ENCODE data around the gene ATP8B4. TPM values are rescaled to one million over a fixed set of nuclear protein-coding genes. Genes with fewer than 3 reads are reported as not detected.

Gene ATP8B4
- total and polyA plus RNA-seq, 5 donors from 2014 or later = 2.8 TPM; not detected in 4

- Mint-ChIP-seq H3K36me3 (no peaks in the 10 kb centered on the region), H3K9me3 (no peaks in the 10 kb centered on the region), H3K27me3 (peaks cover 13% of the 10 kb centered on the region), H3K27ac (no peak overlapping the region), H3K4me1 (peaks cover 0 to 3% (median 0%) of the 10 kb centered on the region in 4 donors), H3K4me3 (no peak overlapping the region)
- Histone ChIP-seq H3K4me1 (ENCODE audit: control insufficient read depth, insufficient read depth, low read length, poor library complexity, severe bottlenecking) (no peaks in the 10 kb centered on the region), H3K4me3 (ENCODE audit: low read depth, low read length) (no peak overlapping the region), H3K36me3 (ENCODE audit: control insufficient read depth, insufficient read depth, low read length) (no peaks in the 10 kb centered on the region), H3K9me3 (ENCODE audit: control insufficient read depth in 2 of 2, low read length in 2 of 2) (no peaks in the 10 kb centered on the region), H3K27me3 (ENCODE audit: control insufficient read depth, insufficient read depth, low read length) (peaks cover 2% of the 10 kb centered on the region), H3K27ac (ENCODE audit: insufficient read depth, low read length, poor library complexity, severe bottlenecking) (no peak overlapping the region)
- peak in 1 of 2 donors; percentile 44 for ATAC-seq (ENCODE audit: low read depth in 2 of 2)
- peak in 2 of 3 donors; percentile 38 to 40 for DNase-seq
Measured at GRCh38 chr15:50145451-50145872, 26.4 kb upstream of the ATP8B4 start.

GRCh38 chr15:50144341-50145120, 25.5 kb upstream of the ATP8B4 start:
- peaks cover 0 to 3% (median 0%) of the 10 kb centered on the region in 4 donors for H3K4me1 Mint-ChIP-seq
- peaks cover 13% of the 10 kb centered on the region for H3K27me3 Mint-ChIP-seq
- DNase-seq (no peak), ATAC-seq (ENCODE audit: low read depth in 2 of 2) (no peak)
- Histone ChIP-seq H3K4me3 (ENCODE audit: low read depth, low read length) (no peak overlapping the region), H3K27me3 (ENCODE audit: control insufficient read depth, insufficient read depth, low read length) (peaks cover 2% of the 10 kb centered on the region), H3K4me1 (ENCODE audit: control insufficient read depth, insufficient read depth, low read length, poor library complexity, severe bottlenecking) (no peaks in the 10 kb centered on the region), H3K9me3 (ENCODE audit: control insufficient read depth in 2 of 2, low read length in 2 of 2) (no peaks in the 10 kb centered on the region), H3K36me3 (ENCODE audit: control insufficient read depth, insufficient read depth, low read length) (no peaks in the 10 kb centered on the region), H3K27ac (ENCODE audit: insufficient read depth, low read length, poor library complexity, severe bottlenecking) (no peak overlapping the region)
- no peaks in the 10 kb centered on the region for H3K9me3 Mint-ChIP-seq
- H3K27ac Mint-ChIP-seq = no peak overlapping the region
- H3K4me3 Mint-ChIP-seq = no peak overlapping the region
- no peaks in the 10 kb centered on the region for H3K36me3 Mint-ChIP-seq

GRCh38 chr15:50143255-50143860, 24.3 kb upstream of the ATP8B4 start:
- Mint-ChIP-seq H3K4me1 (peaks cover 0 to 3% (median 0%) of the 10 kb centered on the region in 4 donors), H3K36me3 (no peaks in the 10 kb centered on the region), H3K27me3 (peaks cover 13% of the 10 kb centered on the region), H3K4me3 (no peak overlapping the region), H3K27ac (no peak overlapping the region), H3K9me3 (no peaks in the 10 kb centered on the region)
- no peak for ATAC-seq (ENCODE audit: low read depth in 2 of 2)
- Histone ChIP-seq H3K27me3 (ENCODE audit: control insufficient read depth, insufficient read depth, low read length) (no peaks in the 10 kb centered on the region), H3K27ac (ENCODE audit: insufficient read depth, low read length, poor library complexity, severe bottlenecking) (no peak overlapping the region), H3K4me3 (ENCODE audit: low read depth, low read length) (no peak overlapping the region), H3K36me3 (ENCODE audit: control insufficient read depth, insufficient read depth, low read length) (no peaks in the 10 kb centered on the region), H3K9me3 (ENCODE audit: control insufficient read depth in 2 of 2, low read length in 2 of 2) (no peaks in the 10 kb centered on the region), H3K4me1 (ENCODE audit: control insufficient read depth, insufficient read depth, low read length, poor library complexity, severe bottlenecking) (no peaks in the 10 kb centered on the region)
- no peak for DNase-seq

- Histone ChIP-seq H3K9me3 (ENCODE audit: control insufficient read depth in 2 of 2, low read length in 2 of 2) (no peaks in the 10 kb centered on the region), H3K27ac (ENCODE audit: insufficient read depth, low read length, poor library complexity, severe bottlenecking) (no peak overlapping the region), H3K27me3 (ENCODE audit: control insufficient read depth, insufficient read depth, low read length) (no peaks in the 10 kb centered on the region), H3K4me3 (ENCODE audit: low read depth, low read length) (no peak overlapping the region), H3K36me3 (ENCODE audit: control insufficient read depth, insufficient read depth, low read length) (no peaks in the 10 kb centered on the region), H3K4me1 (ENCODE audit: control insufficient read depth, insufficient read depth, low read length, poor library complexity, severe bottlenecking) (no peaks in the 10 kb centered on the region)
- DNase-seq (no peak), ATAC-seq (ENCODE audit: low read depth in 2 of 2) (no peak)
- H3K4me1 Mint-ChIP-seq = peaks cover 0 to 3% (median 0%) of the 10 kb centered on the region in 4 donors
- no peak overlapping the region for H3K4me3 Mint-ChIP-seq
- H3K36me3 Mint-ChIP-seq = no peaks in the 10 kb centered on the region
- peaks cover 13% of the 10 kb centered on the region for H3K27me3 Mint-ChIP-seq
- no peak overlapping the region for H3K27ac Mint-ChIP-seq
- H3K9me3 Mint-ChIP-seq = no peaks in the 10 kb centered on the region
Measured at GRCh38 chr15:50141856-50142255, 22.8 kb upstream of the ATP8B4 start.

- H3K27ac Mint-ChIP-seq = no peak overlapping the region
- ATAC-seq (ENCODE audit: low read depth in 2 of 2) = no peak
- Histone ChIP-seq H3K9me3 (ENCODE audit: control insufficient read depth in 2 of 2, low read length in 2 of 2) (no peaks in the 10 kb centered on the region), H3K4me3 (ENCODE audit: low read depth, low read length) (no peak overlapping the region), H3K27ac (ENCODE audit: insufficient read depth, low read length, poor library complexity, severe bottlenecking) (no peak overlapping the region), H3K27me3 (ENCODE audit: control insufficient read depth, insufficient read depth, low read length) (no peaks in the 10 kb centered on the region), H3K36me3 (ENCODE audit: control insufficient read depth, insufficient read depth, low read length) (no peaks in the 10 kb centered on the region), H3K4me1 (ENCODE audit: control insufficient read depth, insufficient read depth, low read length, poor library complexity, severe bottlenecking) (no peaks in the 10 kb centered on the region)
- no peaks in the 10 kb centered on the region for H3K9me3 Mint-ChIP-seq
- H3K4me3 Mint-ChIP-seq = no peak overlapping the region
- no peak for DNase-seq
- H3K4me1 Mint-ChIP-seq = peaks cover 0 to 3% (median 0%) of the 10 kb centered on the region in 4 donors
- peaks cover 13% of the 10 kb centered on the region for H3K27me3 Mint-ChIP-seq
- H3K36me3 Mint-ChIP-seq = no peaks in the 10 kb centered on the region
Measured at GRCh38 chr15:50140983-50141382, 21.9 kb upstream of the ATP8B4 start.

GRCh38 chr15:50140098-50140497, 21.1 kb upstream of the ATP8B4 start:
- Histone ChIP-seq H3K27me3 (ENCODE audit: control insufficient read depth, insufficient read depth, low read length) (no peaks in the 10 kb centered on the region), H3K4me3 (ENCODE audit: low read depth, low read length) (no peak overlapping the region), H3K9me3 (ENCODE audit: control insufficient read depth in 2 of 2, low read length in 2 of 2) (no peaks in the 10 kb centered on the region), H3K36me3 (ENCODE audit: control insufficient read depth, insufficient read depth, low read length) (no peaks in the 10 kb centered on the region), H3K4me1 (ENCODE audit: control insufficient read depth, insufficient read depth, low read length, poor library complexity, severe bottlenecking) (no peaks in the 10 kb centered on the region), H3K27ac (ENCODE audit: insufficient read depth, low read length, poor library complexity, severe bottlenecking) (no peak overlapping the region)
- H3K27me3 Mint-ChIP-seq = peaks cover 18% of the 10 kb centered on the region
- no peak overlapping the region for H3K27ac Mint-ChIP-seq
- DNase-seq (no peak), ATAC-seq (ENCODE audit: low read depth in 2 of 2) (no peak)
- peaks cover 0 to 4% (median 3%) of the 10 kb centered on the region in 4 donors for H3K4me1 Mint-ChIP-seq
- H3K9me3 Mint-ChIP-seq = no peaks in the 10 kb centered on the region
- no peaks in the 10 kb centered on the region for H3K36me3 Mint-ChIP-seq
- H3K4me3 Mint-ChIP-seq = no peak overlapping the region

- Mint-ChIP-seq H3K27me3 (peaks cover 18% of the 10 kb centered on the region), H3K9me3 (peaks cover 0 to 3% (median 0%) of the 10 kb centered on the region in 7 donors), H3K36me3 (no peaks in the 10 kb centered on the region), H3K4me1 (peaks cover 0 to 10% (median 5%) of the 10 kb centered on the region in 4 donors), H3K27ac (no peak overlapping the region), H3K4me3 (no peak overlapping the region)
- Histone ChIP-seq H3K36me3 (ENCODE audit: control insufficient read depth, insufficient read depth, low read length) (no peaks in the 10 kb centered on the region), H3K4me3 (ENCODE audit: low read depth, low read length) (no peak overlapping the region), H3K9me3 (ENCODE audit: control insufficient read depth in 2 of 2, low read length in 2 of 2) (no peaks in the 10 kb centered on the region), H3K27ac (ENCODE audit: insufficient read depth, low read length, poor library complexity, severe bottlenecking) (no peak overlapping the region), H3K27me3 (ENCODE audit: control insufficient read depth, insufficient read depth, low read length) (no peaks in the 10 kb centered on the region), H3K4me1 (ENCODE audit: control insufficient read depth, insufficient read depth, low read length, poor library complexity, severe bottlenecking) (no peaks in the 10 kb centered on the region)
- DNase-seq (no peak), ATAC-seq (ENCODE audit: low read depth in 2 of 2) (no peak)
Measured at GRCh38 chr15:50138391-50138790, 19.4 kb upstream of the ATP8B4 start.

Data from CD4-positive, CD25-positive, alpha-beta regulatory T cell (primary cell).